SW 1271 (cell line): ENCODE measurements around the gene FGFR2.

Source experiments
- DNase-seq, 2 experiments: peaks; one replicate each; lab custom pipeline; 2025; lab: John Stamatoyannopoulos, UW

Gene FGFR2

DNA sequence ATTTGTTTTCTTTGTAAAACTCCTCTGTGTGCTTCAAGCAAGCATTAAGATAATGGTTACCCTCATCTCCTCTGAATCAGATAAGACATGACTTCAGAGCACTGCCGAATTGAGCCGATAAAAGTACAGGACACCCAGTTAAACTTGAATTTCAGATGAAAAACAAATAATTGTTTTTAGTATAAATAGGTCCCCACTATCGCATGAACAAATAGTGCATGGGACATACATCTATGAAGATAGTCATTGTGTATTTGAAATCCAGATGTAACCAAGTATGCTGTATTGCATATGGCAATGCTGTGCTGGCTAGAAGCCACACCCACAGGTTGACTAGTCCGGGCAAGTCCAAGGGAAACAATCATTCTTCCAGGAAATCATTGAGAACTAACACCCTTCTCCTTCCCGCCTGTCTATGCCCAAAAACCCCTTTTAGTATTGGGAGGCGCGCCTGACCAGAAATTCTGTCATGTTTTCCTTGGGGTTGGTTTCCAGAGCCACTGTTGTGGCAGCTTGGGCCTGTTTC, 12.6 kb upstream of the FGFR2 start:
- DNase-seq: no peak

- DNase-seq: no peak
These were observed 11.5 kb upstream of the FGFR2 start for GRCh38 chr10:121609426-121610380.

DNA sequence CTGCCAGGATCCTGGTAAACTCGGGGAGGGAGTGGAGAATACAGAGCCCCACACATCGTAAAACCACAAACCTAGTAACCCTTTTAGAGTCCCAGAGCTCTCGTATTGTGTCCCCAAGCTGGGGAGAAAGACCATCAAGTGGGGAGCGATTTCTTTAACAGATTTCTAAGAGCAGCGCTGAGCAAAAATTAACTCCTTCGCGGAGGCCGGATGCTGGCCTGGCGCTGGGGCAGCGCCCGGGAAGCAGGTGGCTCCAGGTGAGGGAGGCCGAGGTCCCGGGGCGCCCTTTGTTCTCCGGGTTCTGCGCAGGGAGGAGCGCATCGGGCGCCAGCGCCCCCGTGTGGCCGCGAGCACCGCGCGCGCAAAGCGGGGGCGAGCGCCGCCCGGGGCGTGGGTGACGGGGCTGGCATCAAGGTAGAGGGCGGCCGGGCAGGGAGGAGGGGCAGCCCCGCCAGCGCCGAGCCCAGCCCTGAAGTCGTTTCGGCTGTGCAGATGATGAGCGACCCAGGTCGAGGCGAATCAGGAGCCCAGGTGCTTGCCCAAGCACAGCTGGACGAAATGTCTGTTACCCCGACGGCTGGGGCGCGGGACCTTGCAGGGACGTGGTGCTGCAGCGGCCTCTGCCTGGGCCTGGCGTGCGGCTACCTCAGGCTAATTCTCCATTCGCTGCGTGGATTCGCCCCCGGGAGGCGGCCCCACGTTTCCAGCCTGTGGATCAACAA, 10.4 kb upstream of the FGFR2 start:
- no peak for DNase-seq

DNA sequence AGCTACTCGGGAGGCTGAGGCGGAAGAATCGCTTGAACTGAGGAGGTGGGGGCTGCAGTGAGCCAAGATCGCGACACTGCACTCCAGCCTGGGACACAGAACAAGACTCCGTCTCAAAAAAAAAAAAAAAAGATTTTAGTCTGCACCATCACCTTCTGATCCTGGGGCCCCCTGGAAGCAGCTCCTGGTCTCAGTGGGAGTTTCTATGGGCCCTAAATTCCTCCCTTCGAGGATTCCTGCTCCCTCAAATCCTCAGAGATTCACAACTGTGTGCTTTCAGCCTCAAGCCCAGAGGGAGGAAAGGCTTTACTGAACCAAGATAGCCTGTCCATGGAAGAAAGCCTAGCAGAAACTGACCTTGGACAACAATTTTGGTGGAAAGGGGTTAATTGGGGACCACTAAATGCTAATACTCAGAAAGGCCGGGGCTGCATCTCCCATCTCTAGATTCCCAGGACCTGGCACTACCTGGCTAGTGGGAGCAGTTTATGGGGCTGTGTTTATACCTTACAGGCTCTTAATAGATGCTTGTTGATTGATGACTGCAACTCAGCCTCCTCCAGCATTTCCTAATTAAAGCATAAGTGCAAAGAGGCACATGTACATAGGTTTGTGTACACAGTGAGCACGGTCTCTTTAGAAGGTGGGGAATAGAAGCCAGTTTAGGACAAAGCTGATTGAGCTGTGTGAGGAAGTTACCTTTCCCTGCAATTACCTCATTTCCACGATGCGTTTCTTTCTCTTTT, 9.2 kb upstream of the FGFR2 start:
- no peak for DNase-seq

- DNase-seq: no peak
These were observed 7.5 kb upstream of the FGFR2 start for GRCh38 chr10:121605708-121606107.

GRCh38 chr10:121601458-121601857, 3.2 kb upstream of the FGFR2 start:
- no peak for DNase-seq

- DNase-seq: no peak
These were observed 2.4 kb upstream of the FGFR2 start for GRCh38 chr10:121600611-121601010.

- DNase-seq: no peak
These were observed 1.7 kb upstream of the FGFR2 start for GRCh38 chr10:121599947-121600346.

DNA sequence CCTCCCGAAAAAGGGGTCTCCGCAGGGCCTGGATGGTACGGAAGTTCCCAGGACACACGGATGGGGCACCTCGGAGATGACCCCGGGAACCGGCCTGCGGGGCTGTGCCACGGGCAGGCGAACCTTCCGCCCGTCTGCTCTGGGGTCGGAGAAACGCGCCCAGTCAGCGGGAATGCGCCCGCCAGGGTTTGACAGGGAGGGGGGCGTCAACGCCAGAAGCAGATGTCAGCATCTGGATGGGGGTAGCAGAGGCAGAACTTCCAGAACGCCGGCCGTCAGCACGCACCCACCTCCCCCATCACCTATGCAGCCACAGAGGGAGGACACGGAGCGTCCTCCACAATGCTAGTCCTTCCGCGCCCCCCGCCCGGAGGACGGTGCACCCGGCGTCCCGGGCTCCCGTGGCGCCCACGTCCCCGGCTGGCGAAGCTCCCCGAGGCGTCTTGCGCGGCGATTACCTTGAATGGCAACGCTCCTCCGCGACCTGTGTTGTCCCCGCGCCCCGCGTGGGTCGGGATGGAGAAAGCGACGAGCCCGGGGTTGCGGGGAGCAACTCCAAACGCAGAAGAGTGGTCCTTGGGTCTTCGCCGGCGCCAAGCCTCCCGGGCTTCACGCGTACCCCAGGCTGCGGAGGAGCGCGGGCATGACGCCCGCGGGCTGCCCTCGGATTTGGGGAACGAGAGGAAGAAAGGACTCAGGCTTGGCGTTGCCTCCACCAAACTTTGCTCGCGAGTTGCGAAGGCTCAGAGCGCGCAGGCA, 561 bp downstream of the FGFR2 start:
- DNase-seq: no peak

DNA sequence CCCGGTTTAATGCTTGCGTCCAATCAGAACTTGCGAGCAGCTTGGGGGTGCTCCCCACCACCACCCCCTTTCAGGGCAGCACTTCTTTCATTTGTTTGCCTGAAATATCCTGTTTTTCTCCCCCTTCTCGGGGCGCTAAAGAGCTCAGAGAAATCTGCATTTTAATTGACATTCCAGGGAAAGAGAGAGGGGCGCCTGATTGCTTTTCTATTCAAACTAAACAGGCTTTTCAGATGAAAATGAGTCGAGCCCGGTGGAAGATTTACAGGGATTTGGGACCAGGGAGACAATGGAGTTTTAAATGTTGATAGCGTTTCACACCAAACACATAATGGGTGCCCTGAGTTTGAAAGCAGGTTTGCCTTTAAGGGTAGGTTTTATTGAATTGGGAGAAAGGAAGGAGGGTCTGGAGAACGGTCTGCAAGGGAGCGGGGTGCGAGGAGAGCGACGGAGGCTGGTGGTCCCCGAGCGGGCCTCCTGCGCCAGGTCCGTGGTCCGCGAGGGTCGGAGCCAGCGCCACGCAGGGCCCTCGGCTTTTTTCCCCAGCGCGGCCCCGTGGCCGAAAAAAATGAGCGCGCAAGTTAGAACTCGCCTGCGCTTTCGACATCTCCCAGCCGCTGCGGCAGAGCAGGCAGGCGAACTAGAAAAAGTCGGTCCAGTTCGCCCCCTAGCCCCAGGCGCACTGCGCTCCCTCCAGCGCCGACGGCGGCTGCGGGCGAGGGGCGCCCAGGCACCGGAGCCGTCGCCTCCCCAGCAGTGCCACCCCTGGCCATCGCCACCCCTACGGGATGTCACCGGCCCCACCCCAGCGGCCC, 1.3 kb downstream of the FGFR2 start:
- no peak for DNase-seq

GRCh38 chr10:121595806-121596688, 2.2 kb downstream of the FGFR2 start:
- no peak for DNase-seq

- no peak for DNase-seq
These were observed 2.9 kb downstream of the FGFR2 start for GRCh38 chr10:121595351-121595805.

GRCh38 chr10:121594623-121595350, 3.5 kb downstream of the FGFR2 start:
- no peak for DNase-seq

DNA sequence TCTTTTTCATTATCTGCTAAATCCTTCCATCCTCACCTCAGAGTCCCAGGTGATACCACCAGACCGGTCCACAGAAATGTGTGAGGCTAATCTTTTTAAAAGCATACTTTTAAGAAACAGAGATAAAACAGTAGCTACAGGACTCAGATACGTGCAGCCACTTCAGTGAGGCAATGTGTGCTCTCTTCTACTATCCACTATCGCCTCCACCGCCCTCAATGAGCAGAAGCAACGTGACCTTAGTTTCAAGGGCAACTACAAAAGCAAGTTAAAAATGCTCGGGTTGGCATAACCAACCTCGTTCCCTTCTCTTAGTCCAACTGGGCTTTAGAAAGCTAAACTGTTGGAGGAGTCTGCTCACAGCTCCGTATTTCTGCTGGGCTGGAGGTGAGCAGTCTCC, 4.2 kb downstream of the FGFR2 start:
- DNase-seq: no peak

DNA sequence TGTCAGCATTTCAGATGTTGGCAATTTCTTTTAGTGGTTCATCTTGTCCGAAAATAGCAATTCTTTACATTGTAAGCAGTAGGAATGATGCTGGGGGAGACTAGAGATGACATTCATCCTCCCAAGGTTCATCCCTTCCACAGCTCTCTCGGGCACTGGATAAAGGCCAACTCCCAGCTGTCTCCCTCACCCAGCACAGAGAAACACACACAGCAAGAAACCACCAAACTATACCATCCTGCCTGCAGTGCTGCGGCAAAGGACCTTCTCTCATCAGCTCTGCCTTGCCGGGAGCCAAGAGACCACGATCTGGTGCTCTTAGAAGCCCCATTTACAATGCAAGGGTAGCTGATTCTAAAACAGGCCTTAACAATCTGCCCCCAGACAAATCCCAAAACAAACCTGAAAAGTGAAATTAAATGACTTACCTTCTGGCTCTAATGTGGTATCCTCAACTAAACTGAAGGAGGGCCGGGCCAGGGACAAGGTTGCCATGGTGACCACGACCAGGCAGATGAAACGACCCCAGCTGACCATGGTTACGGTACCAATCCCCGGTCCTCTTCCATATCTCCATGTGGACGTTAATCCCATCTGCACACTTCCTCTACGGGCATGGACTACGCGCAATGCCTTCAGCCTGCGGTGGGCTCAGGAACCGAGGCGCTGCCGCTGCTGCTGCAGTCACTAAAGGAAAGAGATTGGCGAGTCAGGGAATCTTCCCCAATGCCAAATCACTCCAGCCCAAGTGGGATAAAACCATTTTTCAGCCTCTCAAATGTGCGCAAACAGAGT, 4.8 kb downstream of the FGFR2 start:
- DNase-seq: no peak

GRCh38 chr10:121592155-121592890, 5.9 kb downstream of the FGFR2 start:
- DNase-seq: no peak

DNA sequence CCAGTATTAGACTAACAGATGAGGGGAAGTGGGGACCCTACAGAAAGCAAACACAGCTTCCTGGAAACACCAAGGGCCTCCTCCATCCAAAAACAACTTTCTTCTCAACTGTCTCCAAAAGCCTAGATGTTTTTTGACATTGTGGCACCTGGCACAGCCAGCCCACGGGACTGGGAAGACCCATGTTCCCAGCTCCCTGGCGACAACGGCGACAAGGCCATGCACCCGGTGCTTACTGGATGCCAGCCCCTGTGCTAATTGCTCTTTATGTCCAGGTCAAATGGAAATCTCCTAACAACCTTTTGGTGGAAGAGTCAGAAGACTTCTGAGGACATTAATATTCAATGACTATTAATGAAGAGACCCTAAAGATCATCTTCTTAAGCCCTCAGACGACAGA, 7.1 kb downstream of the FGFR2 start:
- DNase-seq: no peak
